ENCODE data around the gene C11orf24. TPM values are rescaled to one million over a fixed set of nuclear protein-coding genes. Genes with fewer than 3 reads are reported as not detected.
"Not testable (repeated sequence)": the region's sequence is repeated elsewhere in the genome, so short reads cannot be mapped to it uniquely, and the experiment has no call there.

Gene C11orf24
- total RNA-seq, 1 donor from 2014 or later, result 78.0 TPM

- ATAC-seq (ENCODE audit: low read depth) (no peak), DNase-seq (no peak)
- no peaks in the 10 kb centered on the region for H3K36me3 Mint-ChIP-seq (ENCODE audit: low read depth)
- H3K4me3 Mint-ChIP-seq, result no peak overlapping the region
- H3K27me3 Mint-ChIP-seq, result no peaks in the 10 kb centered on the region
- POLR2A ChIA-PET, result no interaction called here
- CTCF ChIA-PET, result interaction anchor here (1.2 to 2.1 kb wide), 2 partner anchors 45 to 80 kb away, joined by 4 to 11 read pairs; no protein-coding TSS in a partner anchor
- intact Hi-C loops (cut with micrococcal nuclease), result no loop called here
- no peak for TF ChIP-seq CTCF (IDR thresholded peaks at IDR 0.05)
- H3K4me1 Mint-ChIP-seq, result peaks cover 18% of the 10 kb centered on the region
- H3K27ac Mint-ChIP-seq, result no peak overlapping the region
- no peaks in the 10 kb centered on the region for H3K9me3 Mint-ChIP-seq
These were observed 30.9 kb upstream of the C11orf24 start for GRCh38 chr11:68302670-68303069.

- intact Hi-C loops (cut with micrococcal nuclease), result no loop called here
- Mint-ChIP-seq H3K36me3 (ENCODE audit: low read depth) (no peaks in the 10 kb centered on the region), H3K27me3 (no peaks in the 10 kb centered on the region), H3K27ac (no peak overlapping the region), H3K4me1 (peaks cover 22% of the 10 kb centered on the region), H3K9me3 (no peaks in the 10 kb centered on the region), H3K4me3 (no peak overlapping the region)
- ATAC-seq (ENCODE audit: low read depth) (no peak), DNase-seq (no peak)
- POLR2A ChIA-PET, result no interaction called here
- CTCF ChIA-PET, result interaction anchor here (1.2 to 2.1 kb wide), 4 partner anchors 13 to 80 kb away, joined by 3 to 11 read pairs (median 4); no protein-coding TSS in a partner anchor
- no peak for TF ChIP-seq CTCF (IDR thresholded peaks at IDR 0.05)
These were observed 30.5 kb upstream of the C11orf24 start for GRCh38 chr11:68302256-68302655.

GRCh38 chr11:68300076-68300830 is 28.5 kb upstream of the C11orf24 start:
- DNase-seq (no peak), ATAC-seq (ENCODE audit: low read depth) (no peak)
- H3K27me3 Mint-ChIP-seq, result no peaks in the 10 kb centered on the region
- intact Hi-C loops (cut with micrococcal nuclease), result no loop called here
- H3K4me1 Mint-ChIP-seq, result peaks cover 35% of the 10 kb centered on the region
- H3K36me3 Mint-ChIP-seq (ENCODE audit: low read depth), result no peaks in the 10 kb centered on the region
- CTCF ChIA-PET, result interaction anchor here (0.8 to 6.1 kb wide), 4 partner anchors 42 to 306 kb away, joined by 3 to 249 read pairs (median 18); no protein-coding TSS in a partner anchor
- H3K4me3 Mint-ChIP-seq, result no peak overlapping the region
- TF ChIP-seq CTCF (IDR thresholded peaks at IDR 0.05), result no peak
- H3K27ac Mint-ChIP-seq, result no peak overlapping the region
- H3K9me3 Mint-ChIP-seq, result no peaks in the 10 kb centered on the region
- POLR2A ChIA-PET, result interaction anchor here (0.7 to 5.7 kb wide), 3 partner anchors 27 to 49 kb away, joined by 4 to 93 read pairs (median 9); partner anchors contain the start of gene C11orf24

GRCh38 chr11:68299517-68299879 is 27.7 kb upstream of the C11orf24 start:
- intact Hi-C loops (cut with micrococcal nuclease), result loop anchor here (5.0 kb wide), 1 partner anchor 292 kb away; no protein-coding TSS in a partner anchor
- H3K36me3 Mint-ChIP-seq (ENCODE audit: low read depth); H3K27me3 Mint-ChIP-seq; H3K4me3 Mint-ChIP-seq; H3K9me3 Mint-ChIP-seq; H3K27ac Mint-ChIP-seq; DNase-seq; ATAC-seq (ENCODE audit: low read depth): not testable (repeated sequence)
- ChIA-PET POLR2A (interaction anchor here (0.7 to 5.7 kb wide), 2 partner anchors 27 to 48 kb away, joined by 9 to 93 read pairs; partner anchors contain the start of gene C11orf24), CTCF (interaction anchor here (0.8 to 6.1 kb wide), 6 partner anchors 27 to 305 kb away, joined by 3 to 249 read pairs (median 30); partner anchors contain the start of gene C11orf24)
- H3K4me1 Mint-ChIP-seq, result peaks cover 40% of the 10 kb centered on the region

- TF ChIP-seq CTCF (IDR thresholded peaks at IDR 0.05), result no peak
- ChIA-PET CTCF (interaction anchor here (1.6 to 6.1 kb wide), 7 partner anchors 26 to 89 kb away, joined by 5 to 249 read pairs (median 28); partner anchors contain the start of gene C11orf24), POLR2A (interaction anchor here (0.6 to 5.7 kb wide), 5 partner anchors 26 to 1118 kb away, joined by 4 to 93 read pairs (median 20); partner anchors contain the start of gene C11orf24)
- ATAC-seq (ENCODE audit: low read depth) (no peak), DNase-seq (no peak)
- intact Hi-C loops (cut with micrococcal nuclease), result loop anchor here (5.0 kb wide), 1 partner anchor 292 kb away; no protein-coding TSS in a partner anchor
- H3K27me3 Mint-ChIP-seq, result no peaks in the 10 kb centered on the region
- peaks cover 40% of the 10 kb centered on the region for H3K4me1 Mint-ChIP-seq
- no peak overlapping the region for H3K4me3 Mint-ChIP-seq
- H3K36me3 Mint-ChIP-seq (ENCODE audit: low read depth), result no peaks in the 10 kb centered on the region
- H3K27ac Mint-ChIP-seq, result no peak overlapping the region
- no peaks in the 10 kb centered on the region for H3K9me3 Mint-ChIP-seq
These were observed 27.1 kb upstream of the C11orf24 start for GRCh38 chr11:68298659-68299516.

Data from activated B cell treated with CpG ODN at 0.5 μM for 24 hours (primary cell).